ENCODE measurements around the gene MAN2A2. TPM values are rescaled to one million over a fixed set of nuclear protein-coding genes. Genes with fewer than 3 reads are reported as not detected.
A peak's percentile ranks its signal among the peaks of the same experiment; 100 is the strongest.

Gene MAN2A2
- total RNA-seq, 1 donor from 2014 or later, result 94.0 TPM

GRCh38 chr15:90889313-90889730 is 13.8 kb upstream of the MAN2A2 start:
- Histone ChIP-seq H3K4me1 (peaks cover 19% of the 10 kb centered on the region), H3K36me3 (peaks cover 77% of the 10 kb centered on the region), H3K4me3 (no peak overlapping the region), H3K9me3 (no peaks in the 10 kb centered on the region), H3K27me3 (no peaks in the 10 kb centered on the region), H3K27ac (no peak overlapping the region)
- ATAC-seq (no peak), DNase-seq (no peak)
- intact Hi-C loops (cut with DNase I), result loop anchor here (5.0 kb wide), 1 partner anchor 242 kb away; no protein-coding TSS in a partner anchor
- TF ChIP-seq CTCF (IDR thresholded peaks at IDR 0.05), result no peak

GRCh38 chr15:90889736-90890456 is 13.2 kb upstream of the MAN2A2 start:
- no peaks in the 10 kb centered on the region for H3K9me3 ChIP-seq
- intact Hi-C loops (cut with DNase I), result loop anchor here (5.0 kb wide), 1 partner anchor 243 kb away; no protein-coding TSS in a partner anchor
- no peak overlapping the region for H3K27ac ChIP-seq
- H3K4me3 ChIP-seq, result no peak overlapping the region
- ATAC-seq (no peak), DNase-seq (peak; percentile 61)
- H3K36me3 ChIP-seq, result peaks cover 83% of the 10 kb centered on the region
- TF ChIP-seq CTCF (IDR thresholded peaks at IDR 0.05), result no peak
- peaks cover 18% of the 10 kb centered on the region for H3K4me1 ChIP-seq
- H3K27me3 ChIP-seq, result no peaks in the 10 kb centered on the region

GRCh38 chr15:90890839-90891238 is 12.3 kb upstream of the MAN2A2 start:
- ATAC-seq (no peak), DNase-seq (no peak)
- intact Hi-C loops (cut with DNase I), result no loop called here
- Histone ChIP-seq H3K4me1 (peaks cover 8% of the 10 kb centered on the region), H3K27ac (no peak overlapping the region), H3K27me3 (no peaks in the 10 kb centered on the region), H3K4me3 (no peak overlapping the region), H3K9me3 (no peaks in the 10 kb centered on the region), H3K36me3 (peaks cover 92% of the 10 kb centered on the region)
- TF ChIP-seq CTCF (IDR thresholded peaks at IDR 0.05), result no peak

- H3K4me1 ChIP-seq, result peaks cover 2% of the 10 kb centered on the region
- H3K9me3 ChIP-seq, result no peaks in the 10 kb centered on the region
- no peaks in the 10 kb centered on the region for H3K27me3 ChIP-seq
- no peak overlapping the region for H3K27ac ChIP-seq
- intact Hi-C loops (cut with DNase I), result no loop called here
- H3K4me3 ChIP-seq, result no peak overlapping the region
- no peak for TF ChIP-seq CTCF (IDR thresholded peaks at IDR 0.05)
- no peak for DNase-seq
- peaks cover 97% of the 10 kb centered on the region for H3K36me3 ChIP-seq
- ATAC-seq, result no peak
Observed at GRCh38 chr15:90891346-90891949, 11.7 kb upstream of the MAN2A2 start.

- no peak for TF ChIP-seq CTCF (IDR thresholded peaks at IDR 0.05)
- Histone ChIP-seq H3K4me1 (no peaks in the 10 kb centered on the region), H3K4me3 (no peak overlapping the region), H3K27ac (no peak overlapping the region), H3K9me3 (no peaks in the 10 kb centered on the region), H3K27me3 (no peaks in the 10 kb centered on the region), H3K36me3 (peaks cover 92% of the 10 kb centered on the region)
- intact Hi-C loops (cut with DNase I), result no loop called here
- DNase-seq (no peak), ATAC-seq (no peak)
Observed at GRCh38 chr15:90892023-90892422, 11.1 kb upstream of the MAN2A2 start.

Data from upper lobe of right lung (tissue), 1 donor.